AML-193 (cell line): Measurements from ENCODE around the gene FAM221A.
"Not testable (repeated sequence)": the region's sequence is repeated elsewhere in the genome, so short reads cannot be mapped to it uniquely, and the experiment has no call there.

Source experiments
- DNase-seq, 2 experiments: peaks; one replicate each; lab custom pipeline; 2025; lab: John Stamatoyannopoulos, UW

The FAM221A gene

GRCh38 chr7:23709081-23709750 is 29.2 kb downstream of the FAM221A start:
- DNase-seq, result no peak

DNA sequence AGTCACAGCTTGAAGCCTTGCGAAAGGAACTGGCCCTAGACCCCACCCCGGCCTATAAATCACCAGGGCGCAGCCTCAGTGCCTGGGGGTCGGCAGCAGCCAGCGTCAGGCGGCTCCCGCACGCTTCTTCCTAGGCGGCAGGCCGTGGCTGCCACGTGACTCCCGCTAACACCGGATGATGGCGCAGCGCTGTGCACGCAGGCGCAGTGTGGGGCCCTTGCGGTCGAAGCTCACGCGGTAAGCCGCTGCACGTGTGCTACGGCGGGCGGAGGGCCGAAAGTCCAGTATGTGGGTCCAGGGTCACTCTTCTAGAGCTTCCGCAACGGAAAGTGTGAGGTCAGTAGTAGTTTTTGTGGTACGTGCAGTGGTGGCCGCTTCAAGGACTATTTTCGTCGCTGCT is 30.0 kb downstream of the FAM221A start, which contains the start of gene STK31:
Gene STK31 (plus strand): TSS at position 220 of the 400 bp plus-strand sequence. CDS start 67 bp downstream, at position 287.
- DNase-seq, result no peak

DNA sequence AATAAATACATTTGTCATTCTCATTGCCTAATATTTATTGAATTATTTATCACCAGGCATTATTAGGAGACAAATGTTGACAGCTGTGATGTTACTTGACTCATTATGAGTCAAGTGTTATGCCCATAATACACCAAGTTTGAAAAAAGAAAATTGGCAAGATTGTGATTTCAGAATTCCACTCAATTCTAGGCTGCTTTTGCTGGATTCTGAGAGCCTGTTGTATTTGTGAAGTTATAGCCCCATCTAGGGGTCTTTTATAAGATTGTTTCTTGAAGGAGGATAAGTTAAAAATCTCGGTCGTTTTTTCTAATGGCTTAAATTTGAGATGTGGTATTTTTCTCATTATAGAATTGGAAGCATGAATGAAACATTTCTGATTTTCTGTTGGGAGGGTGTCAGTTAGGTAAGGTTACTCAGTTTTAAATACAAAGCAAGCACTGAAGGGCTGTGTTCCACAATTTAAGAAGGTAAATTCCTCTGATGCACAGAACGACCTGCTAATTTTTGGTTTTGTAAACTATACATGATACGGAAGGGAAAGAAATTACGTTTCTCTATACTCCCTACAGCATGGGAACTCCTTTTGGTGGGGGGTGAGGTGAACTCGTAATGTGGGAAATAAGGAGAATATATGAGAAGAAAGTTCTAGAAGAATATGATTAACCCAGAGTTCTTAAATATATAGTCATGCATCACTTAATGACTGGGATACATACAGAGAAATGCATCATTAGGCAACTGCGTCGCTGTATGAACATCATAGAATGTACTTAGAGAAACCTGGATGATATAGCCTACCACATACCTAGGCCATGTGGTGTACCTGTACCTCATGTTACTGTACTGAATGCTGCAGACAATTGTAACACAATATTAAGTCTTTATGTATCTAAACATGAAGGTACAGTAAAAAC is 32.6 kb downstream of the FAM221A start:
- DNase-seq, result peak; percentile 49 to 51

GRCh38 chr7:23713285-23714149 is 33.5 kb downstream of the FAM221A start:
- DNase-seq, result no peak

DNA sequence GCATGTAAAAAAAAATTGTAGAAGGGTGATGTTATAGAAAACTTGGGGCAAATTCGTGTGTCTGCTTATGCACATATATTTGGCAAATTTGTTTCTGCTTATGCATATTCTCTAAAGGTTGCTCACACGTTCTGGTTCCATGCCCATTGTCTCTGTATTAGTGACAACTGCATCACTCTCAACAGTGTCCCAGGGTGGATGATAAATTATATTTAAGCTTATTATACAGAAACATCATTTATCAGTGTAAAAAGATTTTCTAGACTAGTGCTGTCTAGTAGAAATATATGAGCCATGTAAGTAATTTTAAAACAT is 34.1 kb downstream of the FAM221A start:
- DNase-seq, result no peak

GRCh38 chr7:23714579-23714978 is 34.6 kb downstream of the FAM221A start:
- DNase-seq, result no peak

GRCh38 chr7:23715099-23715498 is 35.1 kb downstream of the FAM221A start:
- DNase-seq, result no peak

DNA sequence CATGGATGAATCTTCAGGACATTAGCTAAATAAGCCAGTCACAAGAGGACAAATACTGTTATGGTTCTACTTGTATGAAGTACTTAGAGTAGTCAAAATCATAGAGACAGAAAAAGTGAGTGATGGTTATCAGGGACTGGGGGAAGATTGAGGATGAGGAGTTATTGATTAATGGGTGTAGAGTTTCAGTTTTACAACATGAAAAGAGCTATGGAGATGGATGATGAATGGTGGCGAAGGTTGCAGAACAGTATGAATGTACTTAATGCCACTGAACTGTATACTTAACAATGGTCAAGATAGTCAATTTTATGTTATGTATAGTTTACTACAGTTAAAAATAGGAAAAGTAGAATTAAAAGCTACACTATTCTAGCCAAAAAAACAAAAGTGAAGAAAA is 37.8 kb downstream of the FAM221A start:
- DNase-seq, result no peak

DNA sequence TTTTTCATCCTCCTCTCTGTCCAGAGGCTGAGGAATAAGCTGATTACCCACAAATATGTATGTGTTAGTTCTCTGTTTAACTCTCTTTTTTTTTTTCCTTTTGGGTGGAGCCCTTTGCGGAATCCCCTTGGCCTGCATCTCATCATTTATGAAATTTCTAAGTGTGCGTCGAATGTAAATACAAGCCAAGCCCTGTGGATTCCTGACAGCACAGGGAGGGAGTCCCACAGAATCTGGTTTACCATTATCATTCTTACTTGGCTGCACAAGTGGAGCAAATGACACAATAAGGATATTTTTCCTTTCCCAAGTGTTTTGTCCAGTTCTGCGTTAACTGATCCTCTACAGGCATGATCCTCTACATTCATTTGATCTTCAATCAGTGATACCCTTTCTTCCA is 41.5 kb downstream of the FAM221A start:
- DNase-seq, result no peak

DNA sequence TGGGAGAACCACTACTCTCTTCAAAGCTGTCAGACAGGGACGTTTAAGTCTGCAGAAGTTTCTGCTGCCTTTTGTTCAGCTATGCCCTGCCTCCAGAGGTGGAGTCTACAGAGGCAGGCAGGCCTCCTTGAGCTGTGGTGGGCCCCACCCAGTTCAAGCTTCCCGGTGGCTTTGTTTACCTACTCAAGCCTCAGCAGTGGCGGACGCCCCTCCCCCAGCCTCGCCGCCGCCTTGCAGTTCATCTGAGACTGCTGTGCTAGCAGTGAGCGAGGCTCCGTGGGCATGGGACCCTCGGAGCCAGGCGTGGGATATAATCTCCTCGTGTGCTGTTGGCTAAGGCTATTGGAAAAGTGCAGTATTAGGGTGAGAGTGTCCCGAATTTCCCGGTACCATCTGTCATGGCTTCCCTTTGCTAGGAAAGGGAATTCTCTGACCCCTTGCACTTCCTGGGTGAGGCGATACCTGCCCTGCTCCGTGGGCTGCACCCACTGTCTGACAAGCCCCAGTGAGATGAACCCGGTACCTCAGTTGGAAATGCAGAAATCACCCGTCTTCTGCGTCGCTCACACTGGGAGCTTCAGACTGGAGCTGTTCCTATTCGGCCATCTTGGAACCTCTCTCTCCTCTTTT is 42.7 kb downstream of the FAM221A start:
- not testable (repeated sequence) for DNase-seq

DNA sequence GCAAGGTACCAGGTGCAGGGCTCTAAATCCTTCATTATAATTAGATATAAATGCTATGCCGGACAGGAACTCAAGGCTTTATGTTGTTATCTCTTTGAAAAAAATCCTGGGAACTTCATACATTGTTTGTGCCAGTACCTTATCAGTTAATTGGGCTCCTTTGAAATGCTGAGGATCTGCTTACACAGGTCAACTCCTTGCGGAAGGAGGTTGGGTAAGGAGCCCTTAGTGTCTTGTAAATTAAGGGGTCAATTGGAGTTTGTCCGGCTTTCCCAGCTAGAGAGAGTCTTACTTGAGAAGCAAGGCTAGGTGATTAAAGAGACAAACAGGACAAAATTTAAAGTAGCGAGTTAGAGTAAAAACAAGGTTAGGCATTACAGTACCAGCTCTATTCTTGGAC is 44.1 kb downstream of the FAM221A start:
- DNase-seq, result not testable (repeated sequence)

- DNase-seq, result no peak
Measured at GRCh38 chr7:23742051-23742450, 62.1 kb downstream of the FAM221A start.

DNA sequence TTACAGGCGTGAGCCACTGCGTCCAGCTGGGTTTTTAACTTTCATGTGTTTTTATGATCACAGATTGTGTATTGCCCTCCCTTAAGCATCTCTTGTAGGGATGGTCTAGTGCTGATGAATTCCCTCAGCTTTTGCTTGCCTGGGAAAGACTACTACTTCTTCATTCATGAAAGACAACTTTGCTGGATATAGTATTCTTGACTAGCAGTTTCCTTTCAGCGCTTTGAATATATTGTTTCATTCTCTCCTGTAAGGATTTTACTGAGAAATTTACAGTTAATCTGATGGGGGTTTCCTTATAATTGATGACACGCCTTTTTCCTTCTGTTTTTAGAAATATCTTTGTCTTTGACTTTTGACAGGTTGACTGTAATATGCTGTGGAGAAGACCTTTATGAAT is 63.2 kb downstream of the FAM221A start:
- DNase-seq, result no peak

- DNase-seq, result no peak
Measured at GRCh38 chr7:23746629-23747028, 66.6 kb downstream of the FAM221A start.

GRCh38 chr7:23751852-23752251 is 71.9 kb downstream of the FAM221A start:
- no peak for DNase-seq
